ENCODE measurements around the gene SPATA16.
"Not testable (repeated sequence)": the region's sequence is repeated elsewhere in the genome, so short reads cannot be mapped to it uniquely, and the experiment has no call there.

SPATA16 gene

GRCh38 chr3:173003956-173004355, 137.1 kb downstream of the SPATA16 start:
- DNase-seq (ENCODE audit: low read depth, low spot score): no peak

DNA sequence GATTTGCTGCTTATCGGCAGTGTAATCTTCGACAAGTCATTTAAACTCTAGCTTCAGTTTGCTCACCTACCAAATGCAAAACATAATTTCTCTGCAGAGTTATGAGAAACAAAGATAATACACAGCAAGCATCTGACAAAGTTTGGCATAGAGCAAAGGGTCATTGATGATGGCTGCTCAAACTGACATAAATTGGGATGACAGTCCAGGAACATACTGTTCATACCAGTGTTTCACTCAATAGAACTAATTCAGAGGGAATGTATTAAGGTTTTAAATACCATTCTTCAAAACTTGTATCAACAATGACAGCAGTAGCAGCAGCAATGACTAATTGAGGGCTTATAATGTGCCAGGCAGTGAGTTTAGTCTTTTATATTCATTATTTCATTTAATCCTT, 137.6 kb downstream of the SPATA16 start:
- no peak for DNase-seq (ENCODE audit: low read depth, low spot score)

DNA sequence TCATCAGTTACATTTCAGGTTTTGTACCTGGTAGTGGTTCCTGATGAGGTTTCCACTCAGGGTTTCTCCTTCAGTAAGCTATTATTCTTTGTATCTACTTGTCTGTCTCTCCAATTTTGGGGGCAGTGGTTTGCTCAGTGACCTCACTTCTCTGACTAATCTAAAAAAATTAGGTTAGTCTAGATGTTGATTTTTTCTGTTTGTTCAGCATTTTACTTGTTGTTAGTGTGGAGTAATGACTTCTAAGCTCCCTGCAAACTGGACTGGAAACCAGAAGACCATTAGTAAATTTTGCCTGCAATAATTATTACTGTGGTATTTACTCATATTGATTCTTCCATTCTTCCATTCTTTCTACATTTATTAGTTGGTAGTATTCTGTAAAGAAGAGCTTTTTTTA, 139.4 kb downstream of the SPATA16 start:
- DNase-seq (ENCODE audit: low read depth, low spot score): no peak

- DNase-seq (ENCODE audit: low read depth, low spot score): no peak
Measured at GRCh38 chr3:173000553-173000952, 140.5 kb downstream of the SPATA16 start.

DNA sequence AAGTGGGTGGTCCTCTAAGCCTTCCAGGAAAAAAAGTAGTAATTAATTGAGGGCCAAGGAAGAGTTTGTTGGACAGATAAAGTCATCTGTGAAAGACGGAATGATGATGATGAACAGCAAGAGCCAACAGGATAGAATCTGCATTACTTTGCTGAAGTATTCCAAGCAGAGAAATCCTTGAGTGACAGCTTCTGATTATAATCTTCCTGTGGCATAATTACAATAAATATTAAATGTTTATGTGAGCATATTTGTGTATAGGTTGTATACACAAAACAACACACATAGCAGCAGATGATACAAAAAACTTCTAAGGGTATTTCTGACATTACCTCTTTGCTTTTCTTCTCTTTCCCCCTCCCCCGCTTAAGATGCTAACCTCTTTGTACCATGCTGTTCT, 147.6 kb downstream of the SPATA16 start:
- DNase-seq (ENCODE audit: low read depth, low spot score): no peak

DNA sequence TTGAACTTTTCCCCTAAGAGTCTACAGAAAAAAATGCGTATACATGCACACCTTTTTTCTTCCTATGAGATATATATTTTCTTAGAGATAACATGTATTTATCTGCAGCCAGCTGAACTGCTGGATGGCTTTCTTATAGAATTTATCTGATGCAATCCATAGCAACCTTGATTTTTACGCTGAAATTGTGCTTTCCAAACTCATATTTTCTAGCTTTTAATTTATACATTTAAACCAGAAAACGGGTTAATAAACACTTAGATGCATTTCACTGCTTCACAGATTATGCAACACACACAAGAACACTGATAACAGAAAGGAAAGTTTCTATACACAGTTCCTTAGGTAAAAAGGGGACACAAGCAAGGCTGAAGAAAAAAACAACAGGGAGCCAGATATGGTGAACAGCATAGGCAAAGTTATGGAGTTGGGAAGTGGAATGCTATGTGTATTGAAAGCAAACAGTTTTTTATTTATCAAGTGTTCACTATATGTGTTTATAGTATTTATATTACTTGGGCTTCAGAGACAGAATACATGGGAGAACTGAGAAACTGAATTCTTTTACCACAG, 149.5 kb downstream of the SPATA16 start:
- DNase-seq (ENCODE audit: low read depth, low spot score): no peak

- DNase-seq (ENCODE audit: low read depth, low spot score): no peak
Measured at GRCh38 chr3:172989373-172989772, 151.7 kb downstream of the SPATA16 start.

GRCh38 chr3:172987273-172987672, 153.8 kb downstream of the SPATA16 start:
- no peak for DNase-seq (ENCODE audit: low read depth, low spot score)

GRCh38 chr3:172984914-172985313, 156.1 kb downstream of the SPATA16 start:
- DNase-seq (ENCODE audit: low read depth, low spot score): no peak

DNA sequence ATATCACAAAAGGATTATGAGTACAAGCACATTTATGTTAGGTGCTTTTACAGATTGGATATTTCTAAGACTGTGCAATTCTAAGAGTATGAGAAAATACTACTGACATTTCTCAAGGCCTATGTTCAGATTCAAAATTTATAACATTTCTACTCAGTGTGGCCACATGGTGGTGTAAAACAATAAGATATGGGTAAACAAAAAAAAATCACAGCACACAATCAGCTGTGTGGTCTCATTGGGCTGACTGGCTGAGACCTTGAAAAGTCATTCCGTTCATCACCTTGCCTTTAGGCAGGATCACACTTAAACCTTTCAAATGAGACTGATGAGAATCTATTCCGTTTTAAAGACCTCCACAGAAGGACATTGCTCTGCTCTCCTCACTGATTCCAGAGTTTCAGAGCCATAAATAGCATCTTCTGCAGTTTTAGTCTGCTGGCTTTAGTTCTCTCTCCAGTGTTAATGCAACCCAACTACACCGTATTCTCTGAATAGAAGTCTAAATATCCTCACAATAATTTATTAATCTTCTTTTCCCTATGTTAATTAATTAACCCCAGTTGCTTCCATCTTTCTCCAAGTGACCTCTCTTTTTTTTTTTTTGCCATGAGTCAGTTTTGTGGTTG, 158.2 kb downstream of the SPATA16 start:
- DNase-seq (ENCODE audit: low read depth, low spot score): no peak

DNA sequence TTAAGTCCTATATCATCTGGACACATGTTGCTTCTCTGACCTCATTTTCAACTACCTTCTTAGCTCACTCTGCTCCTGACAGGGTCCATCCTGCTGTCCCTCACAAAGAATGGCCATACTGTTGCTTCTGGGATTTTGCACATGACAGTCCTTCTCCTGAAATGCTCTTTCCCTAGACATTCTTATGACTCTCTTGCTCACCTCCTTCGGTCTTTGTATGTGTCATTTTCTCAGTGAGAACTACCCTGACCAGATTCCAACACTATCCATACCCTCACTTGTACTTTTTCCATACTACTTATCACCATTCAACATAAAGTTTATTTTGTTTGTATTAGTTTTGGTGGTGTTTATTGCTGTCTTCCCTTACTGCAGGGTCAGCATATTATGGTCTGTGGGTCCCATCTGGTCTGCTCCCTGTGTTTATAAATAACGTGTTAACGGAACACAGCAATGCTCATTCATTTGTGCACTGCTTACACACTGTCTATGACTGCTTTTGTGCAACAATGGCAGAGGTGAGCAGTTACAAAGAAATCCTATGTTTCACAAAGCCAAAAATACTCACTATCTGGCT, 159.5 kb downstream of the SPATA16 start:
- no peak for DNase-seq (ENCODE audit: low read depth, low spot score)

DNA sequence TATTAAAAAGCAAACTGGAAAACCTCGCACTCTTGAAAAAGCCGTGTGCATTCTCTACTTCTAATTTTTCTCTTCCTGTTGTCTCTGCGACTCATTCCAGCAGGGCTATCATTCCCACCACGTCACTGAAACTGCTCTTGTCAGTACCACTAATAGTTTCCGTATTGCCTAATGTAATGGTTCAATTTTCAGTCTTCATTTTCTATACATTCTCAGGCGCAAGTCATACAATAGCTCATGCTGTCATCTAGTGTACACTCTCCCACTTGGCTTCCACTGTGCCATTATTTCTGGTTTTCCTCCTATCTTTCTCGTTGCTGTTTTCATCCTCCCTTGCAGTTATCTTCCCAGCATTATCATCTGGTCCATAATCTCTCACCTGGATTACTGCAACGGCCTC, 160.2 kb downstream of the SPATA16 start:
- DNase-seq (ENCODE audit: low read depth, low spot score): no peak

DNA sequence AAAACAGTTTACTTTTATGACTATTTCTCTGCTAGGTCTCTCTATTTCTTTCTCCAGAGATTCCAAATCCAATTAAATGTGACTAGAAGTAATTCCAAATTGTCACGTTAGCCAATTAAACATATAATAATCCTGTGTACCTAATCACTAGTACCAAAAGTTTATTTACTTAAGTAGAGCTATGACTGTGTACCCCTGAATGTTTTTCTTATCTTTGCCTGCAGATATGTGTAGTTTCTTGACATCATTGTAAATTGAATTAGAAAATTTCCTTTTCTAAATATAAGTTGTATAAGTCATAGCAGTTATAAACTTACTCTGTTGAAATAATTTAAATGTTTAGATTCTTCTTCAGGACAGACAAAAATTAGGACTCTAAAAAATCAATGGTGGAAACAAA, 163.3 kb downstream of the SPATA16 start:
- no peak for DNase-seq (ENCODE audit: low read depth, low spot score)

- DNase-seq (ENCODE audit: low read depth, low spot score): no peak
Measured at GRCh38 chr3:172974969-172975368, 166.1 kb downstream of the SPATA16 start.

- DNase-seq (ENCODE audit: low read depth, low spot score): no peak
Measured at GRCh38 chr3:172973799-172974198, 167.2 kb downstream of the SPATA16 start.

- no peak for DNase-seq (ENCODE audit: low read depth, low spot score)
Measured at GRCh38 chr3:172972717-172973116, 168.3 kb downstream of the SPATA16 start.

DNA sequence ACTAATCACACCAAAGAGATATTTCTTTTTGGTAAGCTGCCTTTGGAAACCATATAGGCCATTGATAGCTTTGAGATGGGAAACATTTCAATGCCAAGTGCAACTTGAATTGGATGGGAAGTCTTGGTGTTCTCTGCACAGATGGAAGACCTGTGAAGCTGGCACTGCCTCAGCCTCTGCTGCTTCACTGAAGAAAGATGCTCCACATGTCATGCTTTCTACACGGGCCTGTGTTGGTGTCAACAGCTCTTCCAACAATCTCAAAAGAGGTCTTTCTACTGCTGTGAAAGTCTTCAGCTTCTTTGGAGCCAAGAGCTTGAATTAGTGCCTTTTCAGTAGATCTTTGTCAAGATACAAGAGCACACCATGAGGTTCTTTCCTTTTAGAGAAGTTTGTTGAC, 169.0 kb downstream of the SPATA16 start:
- DNase-seq (ENCODE audit: low read depth, low spot score): no peak

GRCh38 chr3:172968646-172969045, 172.4 kb downstream of the SPATA16 start:
- DNase-seq (ENCODE audit: low read depth, low spot score): no peak

GRCh38 chr3:172965256-172965655, 175.8 kb downstream of the SPATA16 start:
- DNase-seq (ENCODE audit: low read depth, low spot score): no peak

GRCh38 chr3:172960626-172961182, 180.3 kb downstream of the SPATA16 start:
- not testable (repeated sequence) for DNase-seq (ENCODE audit: low read depth, low spot score)

- no peak for DNase-seq (ENCODE audit: low read depth, low spot score)
Measured at GRCh38 chr3:172958565-172958964, 182.5 kb downstream of the SPATA16 start.

DNA sequence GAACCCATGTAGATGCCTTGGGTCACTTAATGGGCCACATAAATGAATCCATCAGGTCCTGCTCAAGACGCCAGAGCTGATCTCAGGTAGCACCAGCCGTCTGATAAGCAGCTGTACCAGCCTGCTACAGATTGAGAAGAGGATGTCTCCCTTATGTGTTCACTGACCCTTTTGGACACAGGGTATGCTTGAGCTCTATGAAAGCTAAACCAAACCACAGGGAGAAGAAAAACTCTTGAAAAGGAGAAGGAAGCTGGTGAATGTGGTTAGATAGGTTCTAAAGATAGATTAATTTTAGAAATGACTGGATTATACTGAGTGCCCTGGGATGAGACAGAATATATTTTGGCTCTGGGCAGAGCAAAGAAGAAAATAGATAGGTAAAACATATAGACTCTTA, 187.5 kb downstream of the SPATA16 start:
- DNase-seq (ENCODE audit: low read depth, low spot score): no peak

- DNase-seq (ENCODE audit: low read depth, low spot score): no peak
Measured at GRCh38 chr3:172951511-172951910, 189.5 kb downstream of the SPATA16 start.

Data from smooth muscle cell of the brain vasculature (primary cell).